ENCODE data around the gene DNAJA2. TPM values are rescaled to one million over a fixed set of nuclear protein-coding genes. Genes with fewer than 3 reads are reported as not detected.

DNAJA2 gene
- total and polyA plus RNA-seq, 9 of the 15 experiments (the other 6 are each of a cell fraction or from before 2014, with no cell fraction given) = 24.1 to 75.9 (median 50.7) TPM

- TF ChIP-seq FOXA3 (CRISPR knock-in tag; conservative IDR thresholded peaks at IDR 0.05 in 1 of 2, IDR thresholded peaks at IDR 0.05 in 1 of 2) (no peak), ZNF41 (CRISPR knock-in tag; conservative IDR thresholded peaks at IDR 0.05) (no peak), RBM22 (IDR thresholded peaks at IDR 0.05; ENCODE audit: low read depth, low read length, poor library complexity, severe bottlenecking) (no peak)
- TF ChIP-seq, protein P1, sequence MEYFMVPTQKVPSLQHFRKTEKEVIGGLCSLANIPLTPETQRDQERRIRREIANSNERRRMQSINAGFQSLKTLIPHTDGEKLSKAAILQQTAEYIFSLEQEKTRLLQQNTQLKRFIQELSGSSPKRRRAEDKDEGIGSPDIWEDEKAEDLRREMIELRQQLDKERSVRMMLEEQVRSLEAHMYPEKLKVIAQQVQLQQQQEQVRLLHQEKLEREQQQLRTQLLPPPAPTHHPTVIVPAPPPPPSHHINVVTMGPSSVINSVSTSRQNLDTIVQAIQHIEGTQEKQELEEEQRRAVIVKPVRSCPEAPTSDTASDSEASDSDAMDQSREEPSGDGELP (CRISPR knock-in tag; IDR thresholded peaks at IDR 0.05; ENCODE audit: borderline replicate concordance) = no peak
Measured at GRCh38 chr16:47016700-47017133, 43.2 kb upstream of the DNAJA2 start (continued).

DNA sequence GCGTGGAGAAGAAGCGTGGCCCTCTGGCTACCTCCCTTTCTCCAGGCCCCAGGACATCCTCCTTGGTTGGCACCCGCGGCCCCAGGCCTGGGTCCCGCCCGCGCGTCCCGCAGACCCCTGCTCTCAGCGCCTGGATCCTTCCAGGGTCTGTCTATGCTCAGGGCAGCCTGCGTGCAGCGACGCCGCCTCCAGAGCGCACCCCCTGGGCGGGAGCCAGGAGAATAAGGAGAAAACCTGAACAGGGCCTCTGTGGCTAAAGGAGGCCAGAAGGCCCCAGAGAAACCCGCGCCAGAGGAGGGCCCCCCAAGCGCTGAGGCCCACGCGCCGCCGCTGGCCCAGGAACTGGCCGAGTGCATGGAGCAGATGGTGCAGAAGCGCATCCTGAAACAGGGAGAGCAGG lies 40.4 kb upstream of the DNAJA2 start:
- 10% methylated on average over 17 of the region's 25 CpGs for WGBS (ENCODE audit: insufficient coverage, low coverage, missing lambda C conversion rate)
- CTCF ChIA-PET (ENCODE audit: low intra/inter-chr PET ratio) = interaction anchor here (0.6 kb wide), 1 partner anchor 96 kb away, joined by 3 read pairs; no protein-coding TSS in a partner anchor

More for the DNA sequence above, 40.4 kb upstream of the DNAJA2 start:
- BruUV-seq (replicated peaks) = no TSS peak
- Histone ChIP-seq H3K9ac (ENCODE audit: insufficient read depth in 1 of 2, low read depth in 2 of 2, low read length in 2 of 2) (no peak overlapping the region; a peak in 1 of 4 replicates), H2AFZ (ENCODE audit: low read depth, low read length) (0 out of 2 replicates have a peak overlapping the region, but pooled peaks have one; percentile 1), H3K9me1 (ENCODE audit: control insufficient read depth, insufficient read depth, low read length) (no peaks in the 10 kb centered on the region), H3K27me3 (ENCODE audit: control insufficient read depth in 2 of 2, insufficient read depth in 2 of 2, low read length in 2 of 2) (peaks cover 21 to 38% of the 10 kb centered on the region in 2 experiments), H3K4me1 (replicated peaks in 1 of 2; ENCODE audit: control insufficient read depth in 2 of 2, insufficient read depth in 2 of 2, low read length in 2 of 2) (peaks cover 0 to 6% of the 10 kb centered on the region in 2 experiments; a peak in 1 of 5 replicates), H3K9me3 (replicated peaks; ENCODE audit: control insufficient read depth, insufficient read depth, low read depth, low read length) (no peaks in the 10 kb centered on the region), H3K79me2 (ENCODE audit: control insufficient read depth, insufficient read depth, low read length) (no peaks in the 10 kb centered on the region), H3K4me3 (no peak overlapping the region), H3K36me3 (ENCODE audit: control insufficient read depth, insufficient read depth, low read length) (no peaks in the 10 kb centered on the region), H3K4me2 (ENCODE audit: insufficient read depth, low read length) (no peak overlapping the region), H3K27ac (ENCODE audit: extremely low read depth, low read depth, low read length) (no peak overlapping the region), H4K20me1 (replicated peaks; ENCODE audit: control insufficient read depth, insufficient read depth, low read length) (no peaks in the 10 kb centered on the region)
- TF ChIP-seq MED1 (CRISPR knock-in tag; IDR thresholded peaks at IDR 0.05; ENCODE audit: borderline replicate concordance) (no peak), ELK3 (CRISPR knock-in tag; IDR thresholded peaks at IDR 0.05) (no peak), EP400 (IDR thresholded peaks at IDR 0.05) (no peak), ETV1 (tag; conservative IDR thresholded peaks at IDR 0.05; ENCODE audit: low read depth) (no peak), FOS (IDR thresholded peaks at IDR 0.05; ENCODE audit: extremely low read depth, insufficient read length) (no peak), FOXA3 (CRISPR knock-in tag; conservative IDR thresholded peaks at IDR 0.05 in 1 of 2, IDR thresholded peaks at IDR 0.05 in 1 of 2) (no peak)
- no peak for ATAC-seq
- POLR2A ChIA-PET = interaction anchor here (1.1 kb wide), 1 partner anchor 20 kb away, joined by 5 read pairs; no protein-coding TSS in a partner anchor
- in situ Hi-C loops (cut with MboI) = no loop called here
- no peak for FAIRE-seq
- intact Hi-C loops (cut with micrococcal nuclease) = no loop called here
- no peak for DNase-seq (ENCODE audit: extremely low read depth in 1 of 4, low spot score in 3 of 4)
